ENCODE measurements around the gene KRT6A. TPM values are rescaled to one million over a fixed set of nuclear protein-coding genes. Genes with fewer than 3 reads are reported as not detected.

The KRT6A gene
- total RNA-seq, 2 donors from 2014 or later: not detected

- Mint-ChIP-seq H3K36me3 (no peaks in the 10 kb centered on the region), H3K27ac (no peak overlapping the region), H3K4me3 (no peak overlapping the region), H3K4me1 (ENCODE audit: low read depth in 2 of 2) (no peaks in the 10 kb centered on the region), H3K27me3 (peaks cover 18 to 20% of the 10 kb centered on the region in 2 donors), H3K9me3 (no peaks in the 10 kb centered on the region)
- DNase-seq (ENCODE audit: low spot score): no peak
- peak in 1 of 2 donors; percentile 20 for ATAC-seq
These were observed 54.5 kb downstream of the KRT6A start for GRCh38 chr12:52438305-52439301.

GRCh38 chr12:52437508-52437907 lies 55.5 kb downstream of the KRT6A start:
- DNase-seq (ENCODE audit: low spot score): no peak
- Mint-ChIP-seq H3K27ac (no peak overlapping the region), H3K36me3 (no peaks in the 10 kb centered on the region), H3K4me1 (ENCODE audit: low read depth in 2 of 2) (no peaks in the 10 kb centered on the region), H3K4me3 (no peak overlapping the region), H3K27me3 (peaks cover 7 to 15% of the 10 kb centered on the region in 2 donors), H3K9me3 (no peaks in the 10 kb centered on the region)
- no peak for ATAC-seq

Other genes starting within 250 kb of the KRT6A start
- under 1 TPM in 1 of 2 donors, not detected in 1; 0.43 TPM for gene KRT86, start 218.6 kb downstream of the KRT6A start, total RNA-seq
- under 1 TPM in 1 of 2 donors, not detected in 1; 0.22 TPM for gene KRT81, start 201.7 kb downstream of the KRT6A start, total RNA-seq
- gene KRT83, start 171.9 kb downstream of the KRT6A start, total RNA-seq: not detected
- not detected for gene KRT85, start 125.8 kb downstream of the KRT6A start, total RNA-seq
- not detected for gene KRT84, start 107.6 kb downstream of the KRT6A start, total RNA-seq
- gene KRT82, start 86.9 kb downstream of the KRT6A start, total RNA-seq: not detected
- not detected for gene KRT75, start 58.9 kb downstream of the KRT6A start, total RNA-seq
- not detected for gene KRT6B, start 41.1 kb downstream of the KRT6A start, total RNA-seq
- gene KRT6C, start 19.5 kb downstream of the KRT6A start, total RNA-seq: not detected
- not detected for gene KRT5, start 27.1 kb upstream of the KRT6A start, total RNA-seq
- not detected for gene KRT71, start 59.9 kb upstream of the KRT6A start, total RNA-seq
- not detected for gene KRT74, start 80.6 kb upstream of the KRT6A start, total RNA-seq
- gene KRT72, start 108.2 kb upstream of the KRT6A start, total RNA-seq: under 1 TPM in 1 of 2 donors, not detected in 1; 0.43 TPM
- gene KRT73, start 125.3 kb upstream of the KRT6A start, total RNA-seq: under 1 TPM in 1 of 2 donors, not detected in 1; 0.52 TPM
- not detected for gene KRT2, start 159.0 kb upstream of the KRT6A start, total RNA-seq
- not detected for gene KRT1, start 187.2 kb upstream of the KRT6A start, total RNA-seq
- not detected for gene KRT77, start 210.3 kb upstream of the KRT6A start, total RNA-seq